Measurements from ENCODE around the gene GPR156.
"Not testable (repeated sequence)": the region's sequence is repeated elsewhere in the genome, so short reads cannot be mapped to it uniquely, and the experiment has no call there.

GPR156 gene

DNA sequence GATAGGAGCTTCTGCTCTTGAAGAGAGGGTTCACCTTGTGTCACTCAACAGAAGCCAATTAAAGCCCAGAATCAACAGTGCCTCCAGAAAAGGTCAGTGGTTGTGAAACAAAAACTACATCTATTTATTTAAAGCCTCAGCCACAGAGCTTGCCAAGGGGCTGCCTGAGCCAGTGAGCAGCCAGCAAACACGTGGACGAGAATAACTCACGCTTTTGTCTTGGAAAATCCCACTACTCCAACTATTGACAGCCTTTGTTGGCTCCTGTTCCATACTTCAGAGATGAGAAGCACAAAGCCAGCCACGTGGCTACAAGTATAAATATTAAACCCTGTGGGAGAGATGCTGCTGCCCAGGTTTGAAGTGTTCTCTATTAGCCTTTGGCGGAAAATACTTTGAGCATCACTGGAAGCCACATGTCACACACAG, 10.3 kb downstream of the GPR156 start:
- DNase-seq (ENCODE audit: low read depth in 2 of 2) = no peak

DNA sequence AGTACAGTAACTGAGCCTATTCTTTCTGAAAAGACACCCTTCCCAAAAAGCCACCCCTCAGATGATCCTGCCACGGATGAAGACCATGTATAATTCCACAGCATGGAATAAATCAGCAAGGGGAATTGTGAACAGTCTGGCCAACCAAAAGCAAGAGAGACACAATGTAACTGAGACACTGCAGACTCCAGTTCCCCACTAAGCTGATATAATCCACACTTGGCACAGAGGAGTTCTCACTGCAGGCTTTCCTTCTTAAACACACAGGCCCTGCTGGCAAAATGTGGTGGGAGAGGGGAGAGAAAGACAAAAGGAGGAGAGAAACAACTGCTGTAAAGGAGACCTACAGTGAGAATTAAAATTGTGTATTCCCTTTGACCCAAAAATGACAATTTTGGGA, 12.7 kb downstream of the GPR156 start:
- DNase-seq (ENCODE audit: low read depth in 2 of 2) = no peak

DNA sequence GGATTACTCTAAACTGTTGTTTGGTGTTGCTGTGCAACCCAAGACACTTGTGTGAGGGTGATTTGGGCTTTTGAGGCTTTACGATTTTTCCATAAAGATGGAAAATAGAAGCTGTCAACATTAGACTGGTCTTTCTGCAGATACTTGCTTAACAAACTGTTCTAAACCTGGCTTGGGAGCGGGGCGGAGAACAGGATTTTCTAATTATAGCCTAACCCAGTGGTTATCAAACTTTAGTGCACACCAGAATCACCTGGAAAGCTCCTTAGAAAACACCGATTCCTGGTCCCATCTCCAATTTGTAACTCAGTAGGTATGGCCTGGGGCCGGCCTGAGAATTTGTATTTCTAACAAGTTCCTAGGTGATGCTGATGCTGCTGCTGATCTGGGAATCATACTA, 19.0 kb downstream of the GPR156 start:
- DNase-seq (ENCODE audit: low read depth in 2 of 2) = no peak

DNA sequence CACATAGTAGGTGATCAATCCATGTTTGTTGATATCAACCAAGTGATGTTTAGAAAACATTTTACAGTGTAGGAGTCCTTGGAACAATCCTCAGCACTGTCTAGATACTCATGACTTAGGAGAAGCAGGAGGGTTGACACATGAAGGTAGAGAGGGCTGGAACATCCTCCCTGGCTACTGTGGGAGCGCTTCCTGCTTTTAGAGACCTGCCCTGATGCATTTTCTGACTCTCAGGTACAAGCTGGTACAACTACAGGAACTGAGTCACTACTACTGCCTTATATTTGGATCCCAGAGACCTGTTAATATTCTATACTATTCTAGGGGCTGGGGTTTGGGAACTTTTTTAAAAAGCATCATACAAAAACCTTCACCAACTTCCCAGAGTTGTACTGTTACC, 20.1 kb downstream of the GPR156 start:
- no peak for DNase-seq (ENCODE audit: low read depth in 2 of 2)

DNA sequence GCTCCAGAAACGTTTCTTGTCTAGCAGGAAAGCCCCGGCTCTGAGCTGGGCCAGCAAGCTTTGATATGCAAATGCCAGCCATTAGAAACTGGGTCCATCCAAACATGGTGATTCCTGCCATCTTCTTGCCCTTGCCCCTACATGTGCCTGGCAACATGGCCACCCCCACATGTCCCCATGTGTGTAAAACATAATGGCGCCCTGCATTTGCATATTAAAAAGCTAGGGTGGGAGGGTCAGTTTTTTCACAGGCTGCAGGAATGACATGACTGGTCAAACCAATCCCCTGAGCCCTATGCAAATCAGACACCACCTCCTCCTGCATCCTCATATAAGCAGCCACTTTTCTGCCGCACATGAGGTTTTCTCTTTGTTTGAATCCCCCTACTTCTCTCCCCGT, 21.2 kb downstream of the GPR156 start:
- DNase-seq (ENCODE audit: low read depth in 2 of 2) = no peak

DNA sequence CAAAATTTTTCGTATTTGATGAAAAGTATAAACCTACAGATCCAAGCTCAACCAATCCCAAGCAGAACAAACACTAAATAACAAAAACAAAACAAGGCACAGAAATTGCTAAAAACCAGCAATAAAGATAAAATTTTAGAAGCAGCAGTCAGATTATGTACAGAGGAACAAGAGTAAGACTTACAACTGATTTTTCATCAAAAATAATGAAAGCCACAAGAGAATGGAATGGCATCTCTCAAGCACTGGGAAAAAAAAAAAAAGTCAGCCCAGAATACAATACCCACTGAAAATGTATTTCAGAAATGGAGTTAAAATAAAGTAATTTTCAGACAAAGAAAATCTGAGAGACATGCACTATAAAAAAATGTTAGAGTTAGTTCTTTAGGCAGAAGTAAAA, 27.0 kb downstream of the GPR156 start:
- DNase-seq (ENCODE audit: low read depth in 2 of 2) = no peak

DNA sequence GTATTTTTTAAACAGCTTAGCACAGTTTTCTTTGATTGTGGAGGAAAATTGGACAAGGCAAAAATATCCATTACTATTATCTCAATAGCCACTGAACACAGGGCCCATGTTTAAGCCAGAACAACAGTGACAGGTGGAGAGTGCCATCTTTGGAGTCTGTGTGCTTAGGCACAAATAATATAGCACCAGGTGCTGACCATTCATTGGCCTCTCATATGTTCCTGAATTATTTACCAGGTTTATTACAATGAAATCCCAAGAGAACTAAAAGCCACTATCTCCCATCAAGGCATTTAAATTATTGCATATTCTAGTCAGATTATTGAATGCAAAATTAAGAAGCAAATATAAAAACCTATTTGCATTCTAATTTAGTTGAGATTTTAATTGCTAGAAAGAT, 39.6 kb downstream of the GPR156 start:
- no peak for DNase-seq (ENCODE audit: low read depth in 2 of 2)

DNA sequence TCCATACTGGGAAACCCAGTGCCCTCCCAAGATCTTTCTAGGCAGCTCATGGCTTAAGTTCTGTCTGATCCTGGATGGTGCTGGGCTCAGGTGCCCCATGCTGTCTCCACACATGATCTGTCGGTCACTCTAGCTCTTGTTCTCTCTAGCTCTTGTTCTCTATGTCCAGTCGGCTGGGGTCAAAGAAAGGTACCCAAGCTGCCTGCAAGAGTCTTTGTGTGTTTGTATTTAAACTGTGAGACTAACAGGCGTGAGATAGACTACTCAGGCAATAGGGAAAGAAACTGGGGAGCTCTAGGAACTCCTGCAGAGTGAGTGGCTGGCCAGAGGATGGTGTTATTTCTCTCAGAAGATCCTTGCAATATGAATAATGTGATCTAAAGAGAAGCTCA, 40.2 kb downstream of the GPR156 start:
- DNase-seq (ENCODE audit: low read depth in 2 of 2) = no peak

DNA sequence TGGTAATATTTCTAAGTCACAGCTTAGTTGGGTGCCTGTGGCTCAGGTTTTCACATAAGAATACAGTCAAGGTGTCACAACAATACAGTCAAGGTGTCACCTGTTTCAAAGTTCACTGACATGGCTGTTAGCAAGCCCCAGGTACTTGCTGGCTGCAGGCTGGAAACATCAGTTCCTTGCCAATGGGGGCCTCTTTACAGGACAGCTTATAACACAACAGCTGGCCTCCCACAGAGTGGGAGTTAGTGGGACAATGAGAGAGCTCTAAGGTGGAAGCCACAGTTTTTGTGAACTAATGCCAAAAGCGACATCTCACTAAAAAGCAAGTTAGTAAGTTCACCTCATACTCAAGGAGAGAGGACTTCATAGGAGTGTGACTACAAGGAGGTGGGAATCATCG, 45.4 kb downstream of the GPR156 start:
- no peak for DNase-seq (ENCODE audit: low read depth in 2 of 2)

DNA sequence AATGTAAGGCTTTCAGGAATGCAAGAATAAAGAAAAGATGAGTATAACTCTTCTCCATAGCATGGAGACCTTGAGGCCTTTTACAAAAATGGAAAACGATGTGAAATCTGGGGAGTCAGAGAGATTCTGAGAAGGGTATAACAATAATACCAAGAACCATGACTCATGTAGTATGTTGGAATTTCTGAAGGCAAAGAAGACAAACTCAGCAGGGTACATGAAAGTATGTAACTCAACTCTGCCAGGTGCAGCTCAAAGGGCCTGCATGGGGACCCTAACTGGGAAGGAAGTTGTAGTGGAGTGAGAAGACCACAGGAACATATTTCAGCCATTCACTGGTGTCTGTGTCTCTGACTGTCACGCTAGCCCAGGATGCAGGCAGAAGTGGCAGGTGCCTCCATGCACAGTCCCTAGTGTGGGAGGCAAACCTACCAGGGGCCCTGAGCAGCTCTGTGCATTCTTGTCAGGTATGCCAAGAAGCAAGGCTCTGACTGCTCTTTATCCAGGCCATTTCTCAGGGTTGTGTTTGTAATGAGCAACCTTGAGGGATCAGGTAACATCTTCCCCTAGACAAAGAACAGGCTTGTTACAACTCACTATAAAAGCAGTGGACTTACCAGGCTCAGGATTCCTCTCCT, 57.2 kb downstream of the GPR156 start:
- DNase-seq (ENCODE audit: low read depth in 2 of 2) = no peak

DNA sequence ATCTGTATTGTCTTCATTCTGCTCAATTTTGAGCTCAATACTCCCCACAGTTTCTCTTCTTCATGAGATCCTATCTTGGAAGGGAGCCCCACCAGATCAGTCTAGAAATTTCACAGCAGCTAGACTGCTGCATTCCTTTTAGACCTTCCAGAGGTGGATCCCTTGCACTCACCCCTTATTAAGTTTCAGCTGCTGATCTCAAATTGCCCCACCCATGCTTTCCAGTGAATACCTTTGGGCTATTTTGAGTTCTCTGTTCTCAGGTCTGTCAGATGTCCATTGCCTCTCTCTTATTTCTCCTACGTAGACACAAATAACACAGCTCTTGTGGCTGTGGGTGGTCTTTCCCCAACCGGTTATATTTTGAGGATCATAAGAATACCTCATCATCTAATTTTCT, 60.8 kb downstream of the GPR156 start:
- no peak for DNase-seq (ENCODE audit: low read depth in 2 of 2)

DNA sequence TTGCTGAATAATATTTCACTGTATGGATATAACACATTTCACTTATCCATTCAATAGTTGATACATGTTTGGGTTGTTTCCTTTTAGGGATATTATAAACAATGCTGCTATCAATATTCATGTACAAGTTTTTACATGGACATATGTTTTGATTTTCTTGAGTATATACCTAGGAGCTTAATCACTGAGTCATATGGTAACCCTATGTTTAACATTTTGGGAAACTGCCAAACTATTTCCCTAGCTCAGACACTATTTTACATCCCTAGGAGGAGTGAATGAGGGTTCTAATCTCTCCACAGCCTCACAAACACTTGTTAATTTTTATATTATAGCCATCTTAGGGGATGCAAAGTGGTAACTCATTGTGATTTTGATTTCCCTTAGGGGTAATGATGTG, 66.0 kb downstream of the GPR156 start:
- no peak for DNase-seq (ENCODE audit: low read depth in 2 of 2)

DNA sequence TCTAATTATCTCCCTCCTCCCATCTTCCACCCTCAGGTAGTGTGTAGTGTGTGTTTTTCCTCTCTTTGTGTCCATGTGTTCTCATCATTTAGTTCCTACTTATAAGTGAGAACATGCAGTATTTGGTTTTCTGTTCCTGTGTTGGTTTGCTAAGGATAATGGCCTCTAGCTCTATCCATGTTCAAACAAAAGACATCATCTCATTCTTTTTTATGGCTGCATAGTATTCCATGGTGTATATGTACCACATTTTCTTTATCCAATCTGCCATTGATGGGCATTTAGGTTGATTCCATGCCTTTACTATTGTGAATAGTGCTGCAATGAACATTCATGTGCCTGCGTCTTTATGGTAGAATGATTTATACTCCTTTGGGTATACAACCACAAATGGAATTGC, 68.4 kb downstream of the GPR156 start:
- not testable (repeated sequence) for DNase-seq (ENCODE audit: low read depth in 2 of 2)

DNA sequence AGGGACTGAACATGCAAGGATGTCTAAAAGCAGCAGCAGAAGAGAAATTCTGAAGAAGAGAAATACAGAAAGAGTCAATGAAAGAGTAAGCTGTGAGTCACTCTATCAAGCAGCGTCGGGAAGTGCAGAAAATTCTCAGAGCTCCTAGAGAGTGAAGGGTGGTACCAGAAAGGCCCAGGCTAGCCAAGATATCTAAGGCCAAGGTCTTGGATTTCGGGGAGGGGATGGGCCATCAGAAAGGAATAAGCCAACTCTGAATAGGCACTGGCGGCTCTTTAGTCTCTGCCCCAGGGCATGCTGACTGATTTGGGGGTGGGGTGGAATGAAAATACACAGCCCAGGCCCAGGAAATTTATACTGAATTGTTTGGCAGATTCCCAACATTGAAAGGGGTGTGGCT, 70.8 kb downstream of the GPR156 start:
- DNase-seq (ENCODE audit: low read depth in 2 of 2) = no peak

DNA sequence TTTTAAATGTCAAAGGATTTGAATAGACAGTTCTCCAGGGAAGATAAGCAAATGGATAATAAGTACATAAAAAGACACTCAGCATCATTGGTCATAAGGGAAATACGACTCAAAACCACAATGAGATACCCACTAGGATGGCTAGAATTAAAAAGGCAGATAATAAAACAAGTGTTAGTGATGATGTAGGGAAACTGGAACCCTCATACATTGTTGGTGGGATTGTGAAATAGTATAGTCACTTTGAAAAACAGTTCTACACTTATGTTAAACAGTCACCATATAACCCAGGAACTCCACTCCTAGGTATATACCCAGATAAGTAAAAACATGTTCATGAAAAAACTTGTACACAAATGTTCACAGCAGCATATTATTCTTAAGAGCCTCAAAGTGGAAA, 72.5 kb downstream of the GPR156 start:
- no peak for DNase-seq (ENCODE audit: low read depth in 2 of 2)

DNA sequence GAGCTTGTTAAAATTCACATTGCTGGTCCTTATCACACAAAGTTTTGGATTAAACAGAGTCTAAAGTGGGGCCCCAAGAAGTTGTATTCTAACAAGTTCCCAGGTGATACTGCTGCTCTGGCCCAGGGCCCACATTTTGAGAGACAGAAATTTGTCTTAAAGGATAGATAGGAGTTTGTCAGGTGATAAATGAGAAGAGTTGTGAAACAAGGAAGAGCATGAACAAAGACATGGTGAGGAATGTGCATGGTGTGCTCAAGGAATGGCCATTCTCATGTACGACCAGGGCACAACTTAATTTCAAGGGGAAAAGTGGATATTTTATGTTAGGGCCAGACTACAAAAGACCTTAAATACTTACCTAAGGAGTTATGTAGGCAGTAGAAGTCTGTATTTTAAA, 75.6 kb downstream of the GPR156 start:
- no peak for DNase-seq (ENCODE audit: low read depth in 2 of 2)

DNA sequence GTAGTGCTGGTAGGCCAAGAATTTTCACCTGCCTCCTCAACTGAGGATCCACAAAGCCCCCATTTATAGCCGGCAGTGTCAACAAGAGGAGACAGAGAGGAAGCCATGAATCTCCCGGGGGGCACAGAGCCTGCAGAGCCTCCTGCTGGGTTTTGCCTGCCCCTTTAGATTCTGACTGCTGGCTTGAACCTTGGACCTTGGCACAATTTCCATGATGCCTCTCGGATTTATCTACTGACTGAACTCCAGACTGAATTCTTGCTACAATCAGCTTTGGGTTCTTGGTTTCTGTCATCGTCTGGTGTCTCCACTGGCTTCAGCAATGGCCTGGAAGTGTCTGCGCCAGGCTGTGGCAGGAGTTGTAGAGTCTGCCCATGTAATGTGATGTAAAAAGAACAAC, 80.7 kb downstream of the GPR156 start:
- no peak for DNase-seq (ENCODE audit: low read depth in 2 of 2)

DNA sequence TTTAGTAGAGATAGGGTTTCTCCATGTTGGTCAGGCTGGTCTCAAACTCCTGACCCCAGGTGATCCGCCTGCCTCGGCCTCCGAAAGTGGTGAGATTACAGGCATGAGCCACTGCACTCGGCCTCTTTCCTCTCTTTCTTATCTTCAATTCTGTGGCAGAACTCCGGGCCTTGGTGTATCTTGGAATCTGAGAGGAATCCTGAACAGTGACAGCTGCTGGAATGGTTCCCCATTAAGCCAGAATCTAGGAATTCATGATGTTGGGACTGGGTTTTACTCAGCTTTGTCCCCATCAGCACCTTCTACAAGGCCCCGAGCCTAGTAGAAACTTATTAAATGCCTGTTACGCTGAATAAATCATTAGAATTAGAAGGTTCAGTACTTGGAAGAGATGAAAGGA, 81.4 kb downstream of the GPR156 start:
- no peak for DNase-seq (ENCODE audit: low read depth in 2 of 2)

DNA sequence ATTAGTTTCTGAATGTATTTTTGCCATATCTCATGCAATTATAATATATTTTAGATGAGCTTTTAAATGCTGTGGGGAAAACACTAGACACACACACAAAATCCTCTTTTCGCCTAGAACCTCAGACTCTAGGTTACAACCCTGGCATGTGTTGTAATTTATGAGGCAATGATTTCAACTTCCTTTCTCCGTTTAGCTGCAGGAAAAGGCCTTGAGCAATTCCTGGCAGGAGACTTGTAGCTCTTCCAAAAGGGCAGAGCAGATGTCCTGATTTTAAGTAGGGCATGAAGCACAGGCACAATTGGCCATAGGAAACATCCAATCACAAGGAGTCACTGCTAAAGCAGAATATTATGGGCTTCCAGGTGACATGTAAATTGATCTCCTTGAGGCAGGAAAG, 82.0 kb downstream of the GPR156 start:
- peak; percentile 58 to 65 for DNase-seq (ENCODE audit: low read depth in 2 of 2)

DNA sequence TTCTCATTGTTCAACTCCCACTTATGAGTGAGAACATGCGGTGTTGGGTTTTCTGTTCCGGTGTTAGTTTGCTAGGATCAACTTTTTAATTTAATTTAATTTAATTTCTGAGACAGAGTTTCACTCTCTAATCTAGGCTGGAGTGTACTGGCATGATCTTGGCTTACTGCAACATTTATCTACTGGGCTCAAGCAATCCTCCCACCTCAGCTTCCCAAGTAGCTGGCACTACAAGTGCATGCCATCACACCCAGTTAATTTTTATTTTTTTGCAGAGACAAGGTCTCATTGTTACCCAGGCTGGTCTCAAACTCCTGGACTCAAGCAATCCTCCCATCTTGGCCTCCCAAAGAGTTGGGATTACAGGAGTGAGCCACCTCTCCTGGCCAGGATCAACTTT, 82.7 kb downstream of the GPR156 start:
- DNase-seq (ENCODE audit: low read depth in 2 of 2) = no peak

DNA sequence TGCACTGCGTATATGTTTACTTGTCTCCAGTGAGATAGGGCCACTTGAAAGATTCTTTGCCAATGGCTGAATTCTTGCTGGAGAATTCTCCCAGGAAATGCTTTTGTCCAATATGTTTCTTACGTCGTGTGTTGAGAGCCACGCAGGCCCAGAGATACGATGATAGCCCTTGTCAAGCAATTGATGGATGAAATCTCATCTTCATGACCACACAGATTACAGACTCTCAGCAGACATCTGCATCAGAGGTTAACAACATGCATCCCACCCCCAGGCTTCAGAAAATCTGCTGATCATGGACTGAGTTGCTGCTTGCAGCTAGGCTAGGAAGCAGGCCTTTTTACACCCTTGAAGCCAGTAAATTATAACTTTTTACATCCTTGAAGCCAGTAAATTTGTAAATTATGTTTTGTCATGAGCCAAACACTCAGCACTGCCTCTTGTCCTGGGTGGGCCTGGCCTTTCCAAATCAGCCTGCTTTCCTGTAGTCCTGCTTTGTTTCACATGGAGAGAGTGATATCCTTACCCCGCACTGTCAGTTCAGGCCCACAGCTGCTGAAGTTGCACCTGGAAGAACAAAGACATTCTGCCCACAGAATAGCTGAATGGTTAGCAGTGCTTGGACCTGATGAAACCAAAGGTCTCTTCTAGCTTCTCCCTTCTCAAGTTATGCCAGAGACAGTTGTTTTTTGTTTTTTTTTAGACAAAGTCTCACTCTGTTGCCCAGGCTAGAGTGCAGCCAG, 84.4 kb downstream of the GPR156 start:
- no peak for DNase-seq (ENCODE audit: low read depth in 2 of 2)

DNA sequence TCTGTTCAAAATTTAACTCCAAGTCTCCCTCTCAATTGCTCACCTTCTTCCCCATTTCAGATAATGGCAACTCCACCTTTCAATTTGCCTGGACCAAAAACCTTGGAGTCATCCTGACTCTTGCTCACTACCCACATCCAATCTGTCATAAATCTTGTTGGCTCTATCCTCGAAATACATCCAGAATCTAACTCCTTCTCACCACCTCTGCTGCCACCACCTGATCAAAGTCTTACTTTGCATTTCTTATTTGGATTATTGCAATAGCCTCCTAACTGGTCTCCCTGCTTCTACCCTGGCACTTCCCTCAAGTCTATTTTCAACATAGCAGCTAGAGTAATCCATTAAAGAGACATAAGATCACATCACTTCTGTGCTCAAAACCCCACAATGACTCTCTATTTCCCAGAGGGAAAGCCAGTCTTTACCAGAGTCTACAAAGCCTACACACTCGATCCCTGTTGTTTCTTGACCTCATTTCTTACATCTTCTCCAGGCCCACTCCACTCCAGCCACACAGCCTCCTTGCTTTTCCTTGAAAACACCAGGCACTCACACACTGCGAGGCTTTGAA, 86.6 kb downstream of the GPR156 start:
- DNase-seq (ENCODE audit: low read depth in 2 of 2) = no peak

DNA sequence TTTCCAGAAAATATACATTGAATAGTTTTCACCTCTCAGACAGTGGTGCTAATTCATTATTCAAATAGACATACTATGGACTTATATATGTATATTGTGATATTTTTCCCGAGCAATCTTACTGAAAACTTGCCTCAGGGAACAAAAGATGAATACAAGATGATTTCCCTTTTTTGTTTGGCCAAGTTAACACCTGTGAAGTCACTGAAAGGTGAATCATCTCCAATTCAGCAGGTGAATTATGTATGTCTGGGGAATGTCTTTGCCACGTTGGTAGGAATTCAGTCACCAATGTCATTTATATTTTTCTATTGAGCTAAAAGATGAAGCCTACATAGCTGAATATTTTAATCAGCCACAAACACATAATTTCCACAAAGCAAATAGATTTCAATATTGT, 88.2 kb downstream of the GPR156 start:
- no peak for DNase-seq (ENCODE audit: low read depth in 2 of 2)

DNA sequence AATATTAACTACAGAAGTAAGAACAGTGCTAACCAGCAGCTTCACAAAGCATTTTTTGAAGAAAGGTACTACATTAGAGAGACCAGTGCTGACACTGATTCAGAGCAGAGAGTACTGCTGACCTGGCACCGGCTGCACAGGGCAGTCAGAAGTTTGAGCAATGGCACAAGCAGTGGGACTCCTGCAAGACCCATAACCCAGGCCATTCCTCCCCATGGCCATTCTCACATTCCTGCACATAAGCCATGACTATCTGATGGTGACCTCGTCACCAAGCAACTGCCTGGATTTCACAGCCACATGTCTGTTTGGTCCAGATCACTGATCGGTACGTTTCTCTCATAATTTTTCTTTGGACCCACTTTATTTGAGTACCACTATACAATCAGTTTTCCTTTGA, 88.7 kb downstream of the GPR156 start:
- DNase-seq (ENCODE audit: low read depth in 2 of 2) = no peak

Data from fibroblast of skin of left biceps (primary cell).